ENCODE measurements around the gene ANAPC5.

Gene ANAPC5

DNA sequence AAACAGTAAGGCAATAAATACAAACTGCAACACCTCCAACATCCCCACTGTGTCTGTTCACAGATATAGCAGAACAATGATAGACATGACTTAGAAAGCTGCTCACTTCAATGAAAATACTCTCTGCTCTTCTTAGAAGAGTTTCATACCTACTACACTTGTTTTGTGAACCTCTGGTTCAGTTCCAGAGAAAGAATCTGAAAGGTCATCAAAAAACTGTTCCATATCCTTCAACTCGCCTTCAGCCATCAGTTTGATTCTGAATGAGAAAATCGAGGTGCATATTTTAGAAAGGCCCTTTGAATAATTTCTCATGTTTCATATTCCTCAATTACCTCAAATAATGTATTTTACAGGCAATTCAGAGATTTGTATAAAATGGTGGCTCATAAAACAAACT is 5.5 kb downstream of the ANAPC5 start:
- no peak overlapping the region for H2AFZ ChIP-seq
- H3K9ac ChIP-seq: no peak overlapping the region
- peaks cover 11% of the 10 kb centered on the region for H3K79me2 ChIP-seq
- H3K36me3 ChIP-seq (ENCODE audit: control insufficient read depth, insufficient read depth, low read length): no peaks in the 10 kb centered on the region
- TF ChIP-seq, protein P1, sequence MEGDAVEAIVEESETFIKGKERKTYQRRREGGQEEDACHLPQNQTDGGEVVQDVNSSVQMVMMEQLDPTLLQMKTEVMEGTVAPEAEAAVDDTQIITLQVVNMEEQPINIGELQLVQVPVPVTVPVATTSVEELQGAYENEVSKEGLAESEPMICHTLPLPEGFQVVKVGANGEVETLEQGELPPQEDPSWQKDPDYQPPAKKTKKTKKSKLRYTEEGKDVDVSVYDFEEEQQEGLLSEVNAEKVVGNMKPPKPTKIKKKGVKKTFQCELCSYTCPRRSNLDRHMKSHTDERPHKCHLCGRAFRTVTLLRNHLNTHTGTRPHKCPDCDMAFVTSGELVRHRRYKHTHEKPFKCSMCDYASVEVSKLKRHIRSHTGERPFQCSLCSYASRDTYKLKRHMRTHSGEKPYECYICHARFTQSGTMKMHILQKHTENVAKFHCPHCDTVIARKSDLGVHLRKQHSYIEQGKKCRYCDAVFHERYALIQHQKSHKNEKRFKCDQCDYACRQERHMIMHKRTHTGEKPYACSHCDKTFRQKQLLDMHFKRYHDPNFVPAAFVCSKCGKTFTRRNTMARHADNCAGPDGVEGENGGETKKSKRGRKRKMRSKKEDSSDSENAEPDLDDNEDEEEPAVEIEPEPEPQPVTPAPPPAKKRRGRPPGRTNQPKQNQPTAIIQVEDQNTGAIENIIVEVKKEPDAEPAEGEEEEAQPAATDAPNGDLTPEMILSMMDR (IDR thresholded peaks at IDR 0.05): no peak
- H3K9me3 ChIP-seq (ENCODE audit: control insufficient read depth, low read length): no peaks in the 10 kb centered on the region
- H3K4me1 ChIP-seq: peaks cover 5% of the 10 kb centered on the region
- no peak overlapping the region for H3K4me3 ChIP-seq (ENCODE audit: low read depth, low read length)
- H3K4me2 ChIP-seq (ENCODE audit: low read length): no peak overlapping the region
- no peak overlapping the region for H3K27ac ChIP-seq
- H3K27me3 ChIP-seq (ENCODE audit: control insufficient read depth, insufficient read depth, low read length): no peaks in the 10 kb centered on the region

DNA sequence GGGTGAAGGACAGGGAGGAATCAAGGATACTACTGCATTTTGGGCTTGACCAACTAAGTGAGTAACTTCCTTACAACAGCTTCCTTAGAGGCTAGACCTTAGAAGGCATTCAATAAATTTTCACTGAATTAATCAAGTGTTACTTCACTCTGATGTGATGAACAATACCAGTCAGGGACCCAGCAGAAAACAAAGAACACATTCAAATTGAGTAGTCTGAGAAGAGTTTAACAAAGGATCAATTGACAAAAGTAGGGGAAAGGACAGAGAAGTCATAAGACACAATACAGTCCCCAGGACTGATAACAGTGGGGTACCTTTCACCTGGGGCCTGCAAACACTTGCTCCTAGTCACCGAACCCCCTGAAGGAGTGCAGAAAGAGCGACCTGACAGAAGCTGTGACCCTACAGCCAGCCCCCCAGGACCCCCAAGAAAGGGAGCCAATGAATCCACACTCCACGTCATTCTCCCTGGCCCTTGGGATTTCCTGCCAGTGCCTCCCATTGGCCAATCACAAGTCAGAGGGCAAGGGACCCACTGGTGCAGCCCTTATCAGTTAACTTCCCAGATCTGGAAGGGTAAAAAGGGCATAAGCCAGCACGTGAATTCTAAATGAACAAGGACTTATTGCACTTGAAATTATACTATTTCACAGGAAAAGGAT is 6.9 kb downstream of the ANAPC5 start:
- no peaks in the 10 kb centered on the region for H3K79me2 ChIP-seq
- H3K27me3 ChIP-seq (ENCODE audit: control insufficient read depth, insufficient read depth, low read length): no peaks in the 10 kb centered on the region
- no peak overlapping the region for H3K27ac ChIP-seq
- no peak overlapping the region for H3K9ac ChIP-seq
- H3K9me3 ChIP-seq (ENCODE audit: control insufficient read depth, low read length): no peaks in the 10 kb centered on the region
- H3K4me3 ChIP-seq (ENCODE audit: low read depth, low read length): no peak overlapping the region
- H3K4me1 ChIP-seq: no peaks in the 10 kb centered on the region
- no peak overlapping the region for H3K4me2 ChIP-seq (ENCODE audit: low read length)
- TF ChIP-seq, protein P1 (IDR thresholded peaks at IDR 0.05): no peak
- no peak overlapping the region for H2AFZ ChIP-seq
- no peaks in the 10 kb centered on the region for H3K36me3 ChIP-seq (ENCODE audit: control insufficient read depth, insufficient read depth, low read length)

DNA sequence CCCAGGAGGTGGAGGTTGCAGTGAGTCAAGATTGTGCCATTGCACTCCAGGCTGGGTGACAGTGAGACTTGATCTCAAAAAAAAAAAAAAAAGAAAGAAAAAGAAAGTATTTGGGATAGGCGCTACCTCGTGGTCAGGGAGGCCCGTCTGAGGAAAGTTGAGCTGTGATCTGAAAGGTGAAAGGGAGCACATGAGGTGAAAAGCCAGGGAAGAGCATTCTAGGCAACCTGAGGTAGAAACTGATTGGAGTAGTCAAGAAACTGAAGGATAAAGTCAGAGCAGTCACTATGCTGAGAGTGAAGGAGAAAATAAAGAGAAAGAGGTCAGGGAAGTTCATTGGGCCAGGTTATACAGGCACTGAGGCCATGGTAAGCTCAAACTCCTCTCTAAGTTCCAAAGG is 7.7 kb downstream of the ANAPC5 start:
- TF ChIP-seq, protein P1 (IDR thresholded peaks at IDR 0.05): no peak
- Histone ChIP-seq H2AFZ (no peak overlapping the region), H3K27me3 (ENCODE audit: control insufficient read depth, insufficient read depth, low read length) (no peaks in the 10 kb centered on the region), H3K4me1 (no peaks in the 10 kb centered on the region), H3K9me3 (ENCODE audit: control insufficient read depth, low read length) (no peaks in the 10 kb centered on the region), H3K36me3 (ENCODE audit: control insufficient read depth, insufficient read depth, low read length) (no peaks in the 10 kb centered on the region), H3K9ac (no peak overlapping the region), H3K4me2 (ENCODE audit: low read length) (no peak overlapping the region), H3K79me2 (no peaks in the 10 kb centered on the region), H3K27ac (no peak overlapping the region), H3K4me3 (ENCODE audit: low read depth, low read length) (no peak overlapping the region)

DNA sequence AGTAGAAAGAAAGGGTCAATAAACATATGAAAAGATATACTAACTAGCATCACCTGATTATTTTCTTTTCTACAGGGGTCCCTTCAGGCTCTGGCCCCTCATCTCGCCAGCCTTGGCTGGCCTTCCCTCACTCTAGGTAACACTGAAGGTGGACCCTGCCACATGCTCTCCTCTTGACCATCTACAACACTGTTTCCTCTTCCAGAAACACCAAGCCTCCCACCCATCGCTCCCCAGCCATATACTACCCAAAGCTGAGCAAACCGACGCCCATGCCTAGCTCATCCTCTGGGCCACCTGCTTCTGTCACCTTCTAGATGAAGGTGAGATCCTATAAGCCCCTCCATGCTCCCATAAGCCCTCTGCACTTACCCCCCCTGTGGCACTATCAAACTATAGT is 14.8 kb downstream of the ANAPC5 start:
- no peak overlapping the region for H3K27ac ChIP-seq
- no peak overlapping the region for H3K4me2 ChIP-seq (ENCODE audit: low read length)
- H3K9me3 ChIP-seq (ENCODE audit: control insufficient read depth, low read length): no peaks in the 10 kb centered on the region
- H3K36me3 ChIP-seq (ENCODE audit: control insufficient read depth, insufficient read depth, low read length): no peaks in the 10 kb centered on the region
- H3K27me3 ChIP-seq (ENCODE audit: control insufficient read depth, insufficient read depth, low read length): no peaks in the 10 kb centered on the region
- H3K9ac ChIP-seq: no peak overlapping the region
- peaks cover 2% of the 10 kb centered on the region for H3K79me2 ChIP-seq
- H3K4me3 ChIP-seq (ENCODE audit: low read depth, low read length): no peak overlapping the region
- no peaks in the 10 kb centered on the region for H3K4me1 ChIP-seq
- no peak overlapping the region for H2AFZ ChIP-seq
- TF ChIP-seq, protein P1 (IDR thresholded peaks at IDR 0.05): no peak
